Chondrocyte (in vitro differentiated cells): ENCODE data around the gene ALDH1L1. TPM values are rescaled to one million over a fixed set of nuclear protein-coding genes. Genes with fewer than 3 reads are reported as not detected.
"Not testable (repeated sequence)": the region's sequence is repeated elsewhere in the genome, so short reads cannot be mapped to it uniquely, and the experiment has no call there.

Source experiments
- DNase-seq: peaks from one replicate; pipeline ENCODE4 v3.0.0; 2021; ENCODE audit warnings: mixed read lengths, low spot score
- H3K27ac Mint-ChIP-seq: one replicate; pipeline ENCODE4 v1.8.0; 2021; ENCODE audit warnings: mild to moderate bottlenecking, moderate library complexity, mixed read lengths; ENCODE audit not compliant: unreplicated experiment
- H3K27me3 Mint-ChIP-seq: 2 replicates; pipeline ENCODE4 v1.8.0; 2021; ENCODE audit warnings: low read depth, mixed read lengths
- H3K36me3 Mint-ChIP-seq: 2 replicates; pipeline ENCODE4 v1.8.0; 2021; ENCODE audit warnings: low read depth, mixed read lengths
- H3K4me1 Mint-ChIP-seq: 2 replicates; pipeline ENCODE4 v1.8.0; 2021; ENCODE audit warnings: low read depth, mild to moderate bottlenecking, mixed read lengths
- H3K4me3 Mint-ChIP-seq: one replicate; pipeline ENCODE4 v1.8.0; 2021; ENCODE audit warnings: mild to moderate bottlenecking, moderate library complexity, mixed read lengths; ENCODE audit not compliant: unreplicated experiment
- H3K9me3 Mint-ChIP-seq: 2 replicates; pipeline ENCODE4 v1.8.0; 2021; ENCODE audit warnings: low read depth, mixed read lengths
- total RNA-seq: library from RNA; stranded (reverse); gene quantifications from 3 replicates; pipeline ENCODE4 v1.2.1, GENCODE V29; 2021
- TF ChIP-seq, protein P1 (sequence below): fragments of 200-600 bp; sonication (generic); IDR thresholded peaks from 2 replicates; pipeline ENCODE4 v1.5.0; 2021; ENCODE audit warnings: antibody characterized with exemption, mild to moderate bottlenecking, moderate library complexity

The ALDH1L1 gene
- total RNA-seq, 1 donor from 2014 or later, result 0.60 TPM

GRCh38 chr3:126100269-126100633, 80.1 kb downstream of the ALDH1L1 start:
- Mint-ChIP-seq H3K9me3 (peaks cover 16% of the 10 kb centered on the region), H3K4me3 (no peak overlapping the region), H3K27ac (peak overlapping the region; percentile 46), H3K36me3 (peaks cover 2% of the 10 kb centered on the region), H3K27me3 (no peaks in the 10 kb centered on the region), H3K4me1 (peaks cover 28% of the 10 kb centered on the region)
- no peak for DNase-seq
- TF ChIP-seq, protein P1, sequence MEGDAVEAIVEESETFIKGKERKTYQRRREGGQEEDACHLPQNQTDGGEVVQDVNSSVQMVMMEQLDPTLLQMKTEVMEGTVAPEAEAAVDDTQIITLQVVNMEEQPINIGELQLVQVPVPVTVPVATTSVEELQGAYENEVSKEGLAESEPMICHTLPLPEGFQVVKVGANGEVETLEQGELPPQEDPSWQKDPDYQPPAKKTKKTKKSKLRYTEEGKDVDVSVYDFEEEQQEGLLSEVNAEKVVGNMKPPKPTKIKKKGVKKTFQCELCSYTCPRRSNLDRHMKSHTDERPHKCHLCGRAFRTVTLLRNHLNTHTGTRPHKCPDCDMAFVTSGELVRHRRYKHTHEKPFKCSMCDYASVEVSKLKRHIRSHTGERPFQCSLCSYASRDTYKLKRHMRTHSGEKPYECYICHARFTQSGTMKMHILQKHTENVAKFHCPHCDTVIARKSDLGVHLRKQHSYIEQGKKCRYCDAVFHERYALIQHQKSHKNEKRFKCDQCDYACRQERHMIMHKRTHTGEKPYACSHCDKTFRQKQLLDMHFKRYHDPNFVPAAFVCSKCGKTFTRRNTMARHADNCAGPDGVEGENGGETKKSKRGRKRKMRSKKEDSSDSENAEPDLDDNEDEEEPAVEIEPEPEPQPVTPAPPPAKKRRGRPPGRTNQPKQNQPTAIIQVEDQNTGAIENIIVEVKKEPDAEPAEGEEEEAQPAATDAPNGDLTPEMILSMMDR, result no peak

DNA sequence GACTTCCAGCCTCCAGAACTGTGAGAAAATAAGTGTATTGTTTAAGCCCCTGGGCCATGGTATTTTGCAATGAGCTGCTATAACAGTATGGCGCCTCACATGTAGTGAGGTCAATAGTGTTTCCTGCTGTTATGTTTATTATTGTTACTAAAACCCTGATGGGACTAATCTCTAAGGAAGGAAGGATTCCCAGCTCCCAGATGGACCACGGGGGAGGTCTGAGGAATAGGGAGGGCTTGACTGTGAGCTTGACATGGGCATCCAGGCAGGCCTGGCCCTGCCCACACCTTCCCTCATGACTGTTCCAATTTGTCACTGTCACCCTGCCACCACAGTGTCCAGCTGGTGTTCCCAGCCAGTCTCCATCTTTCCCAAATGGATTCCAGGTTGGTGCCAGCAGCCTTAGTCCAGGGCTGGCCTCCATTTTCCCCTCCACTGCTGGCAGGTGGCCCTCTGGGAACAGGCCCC, 82.0 kb downstream of the ALDH1L1 start:
- Mint-ChIP-seq H3K27ac (no peak overlapping the region), H3K27me3 (no peaks in the 10 kb centered on the region), H3K4me1 (peaks cover 28% of the 10 kb centered on the region), H3K4me3 (no peak overlapping the region), H3K9me3 (peaks cover 23% of the 10 kb centered on the region), H3K36me3 (peaks cover 2% of the 10 kb centered on the region)
- TF ChIP-seq, protein P1, result no peak
- no peak for DNase-seq

- Mint-ChIP-seq H3K4me1 (peaks cover 26% of the 10 kb centered on the region), H3K4me3 (no peak overlapping the region), H3K36me3 (peaks cover 2% of the 10 kb centered on the region), H3K27me3 (no peaks in the 10 kb centered on the region), H3K9me3 (peaks cover 23% of the 10 kb centered on the region), H3K27ac (no peak overlapping the region)
- TF ChIP-seq, protein P1, result no peak
- no peak for DNase-seq
Measured at GRCh38 chr3:126097801-126098200, 82.6 kb downstream of the ALDH1L1 start.

- Mint-ChIP-seq H3K9me3 (peaks cover 32% of the 10 kb centered on the region), H3K4me1 (peaks cover 11% of the 10 kb centered on the region)
- H3K4me3 Mint-ChIP-seq, H3K36me3 Mint-ChIP-seq, H3K27ac Mint-ChIP-seq, DNase-seq, H3K27me3 Mint-ChIP-seq: not testable (repeated sequence)
Measured at GRCh38 chr3:126096274-126096673, 84.1 kb downstream of the ALDH1L1 start.

DNA sequence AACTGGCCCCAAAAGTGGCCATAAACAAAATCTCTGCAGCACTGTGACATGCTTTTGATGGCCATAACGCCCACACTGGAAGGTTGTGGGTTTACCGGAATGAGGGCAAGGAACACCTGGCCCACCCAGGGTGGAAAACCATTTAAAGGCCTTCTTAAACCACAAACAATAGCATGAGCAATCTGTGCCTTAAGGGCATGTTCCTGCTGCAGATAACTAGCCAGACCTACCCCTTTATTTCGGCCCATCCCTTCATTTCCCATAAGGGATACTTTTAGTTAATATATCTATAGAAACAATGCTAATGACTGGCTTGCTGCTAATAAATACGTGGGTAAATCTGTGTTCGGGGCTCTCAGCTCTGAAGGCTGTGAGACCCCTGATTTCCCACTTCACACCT, 88.3 kb downstream of the ALDH1L1 start:
- not testable (repeated sequence) for H3K4me1 Mint-ChIP-seq, H3K27me3 Mint-ChIP-seq, H3K27ac Mint-ChIP-seq, DNase-seq, H3K36me3 Mint-ChIP-seq, H3K4me3 Mint-ChIP-seq
- H3K9me3 Mint-ChIP-seq, result peaks cover 35% of the 10 kb centered on the region

DNA sequence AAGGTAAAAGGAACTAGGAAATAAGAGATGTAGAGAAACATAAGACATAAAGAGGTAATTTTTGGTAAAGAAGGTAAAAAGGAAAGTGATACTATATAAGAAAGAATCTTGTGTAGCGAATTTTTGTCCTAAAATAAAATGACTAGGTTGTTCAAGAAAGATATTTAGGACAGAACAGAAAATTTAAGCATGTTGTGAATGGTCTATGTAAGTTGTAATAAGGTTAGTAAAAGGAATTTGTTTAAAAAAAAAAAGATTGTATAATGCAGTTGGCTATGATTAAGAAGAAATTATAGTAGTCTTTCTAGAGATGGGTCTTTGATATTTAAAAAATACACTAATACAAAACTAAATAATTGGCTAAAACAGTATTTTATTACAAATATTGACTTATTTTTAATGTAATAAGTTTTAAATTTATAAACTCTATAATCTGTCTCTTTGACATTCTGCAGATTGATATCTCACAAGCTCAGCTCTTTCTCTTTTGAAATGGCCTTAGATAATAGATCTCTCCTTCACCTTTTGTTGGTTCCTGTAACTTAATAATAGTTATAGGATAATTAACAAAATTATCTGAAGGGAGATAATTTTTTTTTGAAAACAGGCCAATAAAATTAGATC, 92.7 kb downstream of the ALDH1L1 start:
- Mint-ChIP-seq H3K27ac (no peak overlapping the region), H3K27me3 (no peaks in the 10 kb centered on the region), H3K36me3 (peaks cover 7% of the 10 kb centered on the region), H3K9me3 (peaks cover 14% of the 10 kb centered on the region), H3K4me3 (no peak overlapping the region), H3K4me1 (peaks cover 14% of the 10 kb centered on the region)
- no peak for DNase-seq
- TF ChIP-seq, protein P1, result no peak
